T-helper 9 cell (primary cell): Measurements from ENCODE around the gene LRRC8E.
"Not testable (repeated sequence)": the region's sequence is repeated elsewhere in the genome, so short reads cannot be mapped to it uniquely, and the experiment has no call there.

Experiments used
- DNase-seq: peaks from one replicate; pipeline ENCODE4 v3.0.0-alpha.2; 2020

The LRRC8E gene

DNA sequence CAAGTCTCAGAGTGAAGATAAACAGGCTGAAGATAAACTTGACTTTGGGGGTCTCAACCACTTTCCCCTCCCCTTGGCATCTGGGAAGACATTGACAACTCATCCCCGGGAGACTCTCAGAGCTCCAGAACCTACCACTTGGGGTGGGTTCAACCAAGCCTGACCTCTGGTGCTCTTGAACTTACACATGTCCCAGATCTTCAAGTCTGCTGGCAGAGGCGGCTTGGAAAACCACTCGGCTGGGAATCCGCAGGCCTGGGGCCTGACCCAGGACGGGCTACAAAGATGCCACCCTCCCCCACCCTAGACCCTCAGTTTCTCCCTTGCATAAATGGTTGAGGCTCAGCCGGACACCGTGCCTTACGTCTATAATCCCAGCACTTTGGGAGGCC, 512 bp downstream of the LRRC8E start:
- DNase-seq: no peak

GRCh38 chr19:7893362-7894101, 5.2 kb downstream of the LRRC8E start:
- DNase-seq: not testable (repeated sequence)

GRCh38 chr19:7894612-7895309, 6.5 kb downstream of the LRRC8E start:
- no peak for DNase-seq

- DNase-seq: no peak
Measured at GRCh38 chr19:7895565-7895964, 7.3 kb downstream of the LRRC8E start.

GRCh38 chr19:7897292-7897691, 9.0 kb downstream of the LRRC8E start:
- no peak for DNase-seq

- DNase-seq: no peak
Measured at GRCh38 chr19:7898967-7899366, 10.7 kb downstream of the LRRC8E start.

GRCh38 chr19:7899751-7900378, 11.6 kb downstream of the LRRC8E start:
- no peak for DNase-seq

GRCh38 chr19:7900401-7900870, 12.1 kb downstream of the LRRC8E start:
- no peak for DNase-seq

DNA sequence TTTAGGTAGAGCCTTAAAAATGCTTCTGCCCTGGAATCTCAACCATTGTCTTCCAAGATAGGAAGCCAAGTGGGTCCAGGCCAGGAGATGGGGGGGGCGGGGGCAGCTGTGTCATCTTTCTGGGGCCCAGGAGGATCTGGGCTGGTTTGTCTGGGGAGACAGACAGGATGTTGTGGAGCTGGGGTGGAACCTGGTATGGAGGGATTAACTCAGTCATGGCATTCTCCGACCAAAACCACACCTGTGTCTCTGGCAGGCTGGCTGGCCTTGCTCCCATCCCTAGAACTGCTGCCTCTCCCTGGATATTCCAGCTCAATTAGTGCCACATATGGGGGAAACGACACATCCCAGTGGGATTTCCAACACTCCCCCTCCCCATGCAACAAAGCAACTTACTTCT, 12.6 kb downstream of the LRRC8E start:
- DNase-seq: no peak

GRCh38 chr19:7901337-7901736, 13.0 kb downstream of the LRRC8E start:
- no peak for DNase-seq

- DNase-seq: no peak
Measured at GRCh38 chr19:7902796-7903243, 14.5 kb downstream of the LRRC8E start.

DNA sequence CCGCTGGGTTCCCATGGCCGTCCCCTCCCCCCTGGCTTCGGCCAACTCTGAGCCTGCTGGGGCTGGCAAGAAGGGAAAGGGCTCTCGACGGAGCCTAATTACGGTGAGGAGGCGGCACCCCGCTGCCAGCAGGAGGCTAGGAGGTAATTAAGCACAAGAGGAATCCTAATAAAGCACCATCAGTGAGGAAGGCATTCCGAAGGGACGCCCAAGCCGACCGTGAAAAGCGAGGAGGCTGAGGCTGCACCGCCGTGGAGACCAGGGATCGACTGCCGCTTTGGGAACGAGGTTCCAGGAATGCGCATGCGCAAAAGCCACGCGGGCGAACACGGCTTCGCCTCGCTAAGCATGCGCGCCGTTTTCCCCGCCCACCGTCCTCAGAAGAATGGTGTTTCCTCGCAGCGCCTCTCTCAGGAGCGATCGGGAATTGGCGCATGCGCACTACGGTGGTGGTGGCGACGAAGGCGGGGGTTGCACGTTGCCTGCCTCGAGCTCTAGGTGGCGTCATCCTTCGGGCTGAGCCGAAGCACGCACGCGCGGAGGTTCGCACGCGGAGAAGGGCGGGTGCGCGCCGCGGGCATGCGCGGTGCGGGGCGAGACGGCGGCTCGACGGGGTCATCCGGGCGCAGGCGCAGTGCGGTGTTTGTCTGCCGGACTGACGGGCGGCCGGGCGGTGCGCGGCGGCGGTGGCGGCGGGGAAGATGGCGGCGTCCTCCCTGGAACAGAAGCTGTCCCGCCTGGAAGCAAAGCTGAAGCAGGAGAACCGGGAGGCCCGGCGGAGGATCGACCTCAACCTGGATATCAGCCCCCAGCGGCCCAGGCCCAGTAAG, 15.1 kb downstream of the LRRC8E start, which contains the start of gene MAP2K7:
Gene MAP2K7 (plus strand): TSS at position 634 of the 830 bp plus-strand sequence. CDS start 68 bp downstream, at position 702.
- DNase-seq: peak; percentile 100

DNA sequence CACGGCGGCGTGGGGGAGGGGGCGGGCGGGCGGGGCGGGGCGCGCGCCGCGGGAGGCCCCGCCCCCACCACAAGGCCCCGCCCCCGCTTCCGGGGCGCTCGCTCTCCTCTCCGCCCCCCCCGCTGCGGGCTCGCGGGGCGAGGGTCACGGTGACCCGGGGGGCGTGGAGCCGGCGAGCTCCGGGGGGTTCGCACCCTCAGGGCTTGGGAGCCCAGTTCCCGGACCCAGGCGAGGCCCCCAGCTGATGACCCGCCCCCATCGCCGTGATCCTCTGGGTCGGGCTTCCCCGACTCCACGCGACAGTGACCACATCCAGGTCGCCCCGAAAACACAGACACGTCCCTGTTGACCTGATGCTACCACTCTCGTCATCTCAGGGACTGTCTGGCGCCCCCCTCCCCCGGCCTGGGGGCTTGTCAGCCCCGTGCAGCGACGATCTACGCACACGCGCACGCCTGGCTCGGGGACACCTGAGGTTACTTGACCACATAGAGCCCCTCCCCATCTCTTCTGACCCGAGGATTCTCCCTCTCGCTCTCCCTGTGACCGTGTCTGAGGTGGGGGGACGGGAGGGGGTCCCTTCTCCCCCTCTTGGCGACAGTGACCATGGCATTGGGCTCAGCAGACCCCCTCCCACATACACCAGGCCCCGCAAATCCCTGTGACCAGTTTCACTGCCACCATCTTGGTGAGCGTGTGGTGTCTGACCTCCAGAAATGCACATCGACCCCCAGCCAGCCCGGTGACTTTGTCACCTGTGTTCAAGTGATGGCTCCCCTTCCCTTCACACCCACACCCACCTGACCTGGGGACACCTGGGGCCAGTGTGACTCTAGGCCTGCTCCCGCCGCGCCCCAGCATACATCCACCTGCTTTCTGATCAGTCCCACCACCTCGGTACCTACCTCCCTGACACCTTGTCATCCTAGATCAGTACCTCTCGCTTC, 16.0 kb downstream of the LRRC8E start:
- DNase-seq: peak; percentile 73

DNA sequence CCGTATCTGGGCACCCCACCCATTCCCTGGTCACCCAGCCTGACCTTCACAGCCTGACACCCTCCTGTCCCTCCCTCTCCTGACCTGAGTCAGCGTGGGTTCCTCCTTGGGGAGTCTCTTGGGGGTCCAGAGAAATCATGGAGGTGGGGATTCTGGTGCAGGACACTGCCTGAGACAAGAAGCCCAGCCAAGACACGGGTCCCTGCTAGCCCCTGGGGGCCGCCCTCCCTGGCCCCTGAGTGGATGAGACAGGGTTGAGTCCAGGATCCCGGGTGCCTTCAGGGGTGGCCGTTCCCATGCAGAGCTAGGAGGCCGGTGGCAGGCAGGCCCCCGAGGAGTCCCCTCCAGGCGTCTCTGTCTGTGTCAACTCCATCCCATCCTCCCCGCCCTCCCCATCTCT, 17.0 kb downstream of the LRRC8E start:
- DNase-seq: no peak

DNA sequence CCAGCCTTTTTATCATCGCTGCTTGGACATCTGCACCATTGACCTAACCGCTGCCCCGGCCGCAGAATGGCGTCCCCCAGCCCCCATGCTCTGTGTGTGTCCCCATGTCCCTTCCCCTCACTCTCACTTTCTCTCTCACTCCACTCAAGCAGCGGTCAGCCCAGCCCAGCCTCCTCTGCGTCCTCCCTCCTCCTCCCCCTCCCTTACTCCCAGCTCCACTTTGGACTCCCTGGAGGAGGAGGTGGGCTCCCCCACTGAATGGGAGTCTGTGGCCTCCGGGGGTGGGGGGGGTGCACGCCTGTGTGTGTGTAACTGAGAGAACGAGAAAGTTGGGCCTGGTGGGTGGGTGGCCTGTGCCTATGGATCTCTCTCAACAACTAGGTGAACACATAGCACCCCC, 17.5 kb downstream of the LRRC8E start:
- no peak for DNase-seq

DNA sequence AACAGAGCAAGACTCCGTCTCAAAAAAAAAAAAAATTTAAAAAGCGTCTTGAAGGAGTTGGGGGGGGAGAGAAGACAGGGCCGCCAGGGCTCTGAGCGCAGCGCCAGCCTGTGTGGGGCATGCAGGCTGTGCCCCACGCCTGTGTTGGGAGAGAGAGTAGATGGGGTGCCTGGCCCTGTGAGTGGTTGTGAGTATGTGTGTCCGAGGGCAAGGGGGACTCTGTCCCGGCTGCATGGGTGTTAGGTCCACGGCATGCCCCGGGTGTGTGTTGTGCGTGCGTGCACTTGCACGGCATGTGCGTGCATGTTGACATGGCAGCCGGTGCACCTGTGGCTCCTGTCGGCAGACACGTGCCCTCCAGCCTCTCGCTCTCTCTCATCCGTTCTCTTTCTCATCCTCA, 18.8 kb downstream of the LRRC8E start:
- no peak for DNase-seq

GRCh38 chr19:7907544-7907943, 19.2 kb downstream of the LRRC8E start:
- DNase-seq: no peak

DNA sequence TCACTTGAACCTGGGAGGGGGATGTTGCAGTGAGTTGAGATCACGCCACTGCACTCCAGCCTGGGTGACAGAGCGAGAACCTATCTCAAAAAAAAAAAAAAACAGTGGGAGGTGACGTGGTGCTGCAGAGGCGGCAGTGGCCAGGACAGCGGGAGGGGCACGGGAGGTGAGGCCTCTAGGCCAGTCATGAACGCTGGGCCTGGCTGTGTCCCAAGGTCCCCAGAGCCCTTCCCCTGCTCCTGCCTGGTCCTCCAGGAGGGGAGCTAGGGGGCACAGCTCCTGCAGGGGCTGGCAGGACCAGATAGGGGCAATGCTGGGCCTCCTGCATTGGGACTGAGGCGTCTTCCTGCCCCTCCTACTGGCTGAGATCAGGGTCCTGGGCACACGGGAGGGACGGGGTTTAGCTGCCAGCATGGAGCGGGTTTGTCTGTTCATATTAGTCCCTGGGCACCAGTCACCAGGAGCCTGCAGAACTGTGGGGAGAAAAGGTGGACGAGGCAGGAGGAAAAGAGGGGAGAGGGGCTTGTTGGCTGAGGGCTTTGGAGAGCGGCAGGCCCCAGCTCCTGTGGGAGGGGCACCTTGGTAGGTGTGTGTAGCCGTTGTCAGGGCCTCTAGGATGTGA, 19.9 kb downstream of the LRRC8E start:
- DNase-seq: no peak

GRCh38 chr19:7908742-7909461, 20.6 kb downstream of the LRRC8E start:
- DNase-seq: no peak

DNA sequence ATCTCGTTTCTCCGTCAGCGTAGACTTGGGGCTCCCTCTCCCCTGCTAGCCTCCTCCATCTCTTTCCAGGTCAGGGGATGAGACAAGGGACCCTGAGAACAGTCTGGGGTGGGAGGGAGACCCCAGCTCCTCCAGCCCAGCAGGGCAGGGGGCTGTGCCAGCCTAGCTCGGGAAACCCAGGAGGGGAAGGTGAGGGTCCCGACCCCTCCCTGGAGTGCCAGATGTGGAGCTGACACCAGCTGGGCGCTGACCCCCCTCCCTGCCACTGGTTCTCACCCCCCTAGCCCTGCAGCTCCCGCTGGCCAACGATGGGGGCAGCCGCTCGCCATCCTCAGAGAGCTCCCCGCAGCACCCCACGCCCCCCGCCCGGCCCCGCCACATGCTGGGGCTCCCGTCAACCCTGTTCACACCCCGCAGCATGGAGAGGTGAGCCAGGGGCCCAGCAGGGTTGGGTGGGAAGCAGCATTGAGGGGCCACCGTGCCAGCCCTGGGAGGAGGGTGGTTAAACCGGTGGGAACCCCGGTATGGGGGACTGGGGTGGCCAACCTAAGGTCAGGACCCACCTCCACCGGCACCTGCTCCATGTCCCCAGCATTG, 21.3 kb downstream of the LRRC8E start:
- DNase-seq: no peak
